BLaER1 treated with 17β-estradiol and CSF1 and Interleukin-3, amounts not matched to agents 10 nM and 100 nM (cell line): ENCODE measurements around the gene PPP4R3B.
"Not testable (repeated sequence)": the region's sequence is repeated elsewhere in the genome, so short reads cannot be mapped to it uniquely, and the experiment has no call there.

Experiments used
- H3K27ac ChIP-seq, 11 experiments: shearing (Covaris generic); formaldehyde crosslinking; 2 replicates each; pipeline ENCODE4 v1.8.1; 2022
- H3K27me3 ChIP-seq, 11 experiments: shearing (Covaris generic); formaldehyde crosslinking; 2 replicates each; pipeline ENCODE4 v1.8.1; 2022
- H3K36me3 ChIP-seq, 11 experiments: shearing (Covaris generic); formaldehyde crosslinking; 2 replicates each; pipeline ENCODE4 v1.8.1; 2022
- H3K4me1 ChIP-seq, 10 experiments: shearing (Covaris generic); formaldehyde crosslinking; 2 replicates each; pipeline ENCODE4 v1.8.1; 2022
- H3K4me2 ChIP-seq, 11 experiments: shearing (Covaris generic); formaldehyde crosslinking; 2 replicates each; pipeline ENCODE4 v1.8.1; 2022
- H3K4me3 ChIP-seq, 10 experiments: shearing (Covaris generic); formaldehyde crosslinking; 2 replicates each; pipeline ENCODE4 v1.8.1; 2022
- H3K9ac ChIP-seq, 11 experiments: shearing (Covaris generic); formaldehyde crosslinking; 2 replicates each; pipeline ENCODE4 v1.8.1; 2022
- H3K9me3 ChIP-seq, 11 experiments: shearing (Covaris generic); formaldehyde crosslinking; replicated peaks in 1 of 11; 2 replicates each; pipeline ENCODE4 v1.8.1; 2022
- H4K20me1 ChIP-seq, 11 experiments: shearing (Covaris generic); formaldehyde crosslinking; 2 replicates each; pipeline ENCODE4 v1.8.1; 2022
- Cebpa-rat ChIP-seq, 11 experiments: shearing (Covaris generic); IDR thresholded peaks; 2 replicates each; pipeline ENCODE4 v1.8.1; 2022

PPP4R3B gene

GRCh38 chr2:55604027-55604565 lies 13.3 kb downstream of the PPP4R3B start:
- H3K27me3 ChIP-seq: no peaks in the 10 kb centered on the region
- no peak overlapping the region for H3K4me3 ChIP-seq
- H3K4me2 ChIP-seq: no peak overlapping the region
- H3K27ac ChIP-seq: no peak overlapping the region
- H3K36me3 ChIP-seq: peaks cover 73 to 98% (median 92%) of the 10 kb centered on the region in 11 experiments
- peaks cover 61 to 100% (median 99%) of the 10 kb centered on the region in 11 experiments; a peak in 21 of 22 replicates for H4K20me1 ChIP-seq
- no peak overlapping the region for H3K9ac ChIP-seq
- H3K4me1 ChIP-seq: 0 out of 20 replicates have a peak, but pooled peaks cover 0 to 8% (median 0%) of the 10 kb centered on the region in 10 experiments
- TF ChIP-seq Cebpa-rat (IDR thresholded peaks at IDR 0.05): no peak
- peaks cover 0 to 3% (median 0%) of the 10 kb centered on the region in 11 experiments; a peak in 1 of 22 replicates for H3K9me3 ChIP-seq

- Histone ChIP-seq H3K4me1 (0 out of 20 replicates have a peak, but pooled peaks cover 0 to 8% (median 0%) of the 10 kb centered on the region in 10 experiments), H3K4me2 (no peak overlapping the region), H3K27ac (no peak overlapping the region), H3K9me3 (no peaks in the 10 kb centered on the region), H3K4me3 (no peak overlapping the region), H4K20me1 (peaks cover 42 to 98% (median 83%) of the 10 kb centered on the region in 11 experiments; a peak in 21 of 22 replicates), H3K27me3 (no peaks in the 10 kb centered on the region), H3K36me3 (peaks cover 75 to 98% (median 92%) of the 10 kb centered on the region in 11 experiments), H3K9ac (no peak overlapping the region)
- no peak for TF ChIP-seq Cebpa-rat (IDR thresholded peaks at IDR 0.05)
Measured at GRCh38 chr2:55601849-55602248, 15.6 kb downstream of the PPP4R3B start.

GRCh38 chr2:55598056-55598795 lies 19.2 kb downstream of the PPP4R3B start:
- no peak for TF ChIP-seq Cebpa-rat (IDR thresholded peaks at IDR 0.05)
- H3K27ac ChIP-seq: no peak overlapping the region
- no peak overlapping the region for H3K4me3 ChIP-seq
- no peaks in the 10 kb centered on the region for H3K9me3 ChIP-seq
- H4K20me1 ChIP-seq: peaks cover 19 to 98% (median 74%) of the 10 kb centered on the region in 11 experiments; a peak in 18 of 22 replicates
- no peaks in the 10 kb centered on the region for H3K27me3 ChIP-seq
- no peak overlapping the region for H3K9ac ChIP-seq
- H3K4me1 ChIP-seq: no peaks in the 10 kb centered on the region
- H3K4me2 ChIP-seq: no peak overlapping the region
- H3K36me3 ChIP-seq: peaks cover 76 to 100% (median 98%) of the 10 kb centered on the region in 11 experiments

GRCh38 chr2:55596795-55597194 lies 20.6 kb downstream of the PPP4R3B start:
- Histone ChIP-seq H4K20me1 (peaks cover 17 to 98% (median 73%) of the 10 kb centered on the region in 11 experiments; a peak in 19 of 22 replicates), H3K36me3 (peaks cover 64 to 100% (median 92%) of the 10 kb centered on the region in 11 experiments)
- not testable (repeated sequence) for H3K4me1 ChIP-seq, H3K4me2 ChIP-seq, H3K4me3 ChIP-seq, H3K27ac ChIP-seq, H3K9me3 ChIP-seq, H3K27me3 ChIP-seq, H3K9ac ChIP-seq

GRCh38 chr2:55595536-55595935 lies 21.9 kb downstream of the PPP4R3B start:
- Histone ChIP-seq H3K4me2 (no peak overlapping the region), H3K4me3 (no peak overlapping the region), H4K20me1 (peaks cover 17 to 98% (median 71%) of the 10 kb centered on the region in 11 experiments; a peak in 19 of 22 replicates)

GRCh38 chr2:55592130-55592529 lies 25.3 kb downstream of the PPP4R3B start:
- Histone ChIP-seq H3K4me3 (no peak overlapping the region), H4K20me1 (peaks cover 12 to 88% (median 58%) of the 10 kb centered on the region in 11 experiments; a peak in 18 of 22 replicates), H3K27ac (no peak overlapping the region), H3K9me3 (no peaks in the 10 kb centered on the region), H3K36me3 (peaks cover 59 to 96% (median 82%) of the 10 kb centered on the region in 11 experiments), H3K4me2 (no peak overlapping the region), H3K27me3 (no peaks in the 10 kb centered on the region), H3K4me1 (peaks cover 0 to 9% (median 0%) of the 10 kb centered on the region in 10 experiments; a peak in 6 of 20 replicates), H3K9ac (no peak overlapping the region)
- TF ChIP-seq Cebpa-rat (IDR thresholded peaks at IDR 0.05): no peak

More at GRCh38 chr2:55595536-55595935, 21.9 kb downstream of the PPP4R3B start:
- no peak for TF ChIP-seq Cebpa-rat (IDR thresholded peaks at IDR 0.05)
- Histone ChIP-seq H3K36me3 (peaks cover 65 to 100% (median 90%) of the 10 kb centered on the region in 11 experiments), H3K27ac (no peak overlapping the region), H3K27me3 (no peaks in the 10 kb centered on the region), H3K9me3 (no peaks in the 10 kb centered on the region), H3K4me1 (peaks cover 0 to 7% (median 0%) of the 10 kb centered on the region in 10 experiments; a peak in 3 of 20 replicates), H3K9ac (no peak overlapping the region)

GRCh38 chr2:55590810-55591440 lies 26.5 kb downstream of the PPP4R3B start:
- no peaks in the 10 kb centered on the region for H3K9me3 ChIP-seq
- H3K9ac ChIP-seq: no peak overlapping the region
- H3K36me3 ChIP-seq: peaks cover 55 to 96% (median 81%) of the 10 kb centered on the region in 11 experiments
- peaks cover 12 to 88% (median 61%) of the 10 kb centered on the region in 11 experiments; a peak in 18 of 22 replicates for H4K20me1 ChIP-seq
- no peak for TF ChIP-seq Cebpa-rat (IDR thresholded peaks at IDR 0.05)
- peaks cover 0 to 21% (median 0%) of the 10 kb centered on the region in 10 experiments; a peak in 8 of 20 replicates for H3K4me1 ChIP-seq
- no peak overlapping the region; a peak in 1 of 22 replicates for H3K4me2 ChIP-seq
- H3K27ac ChIP-seq: no peak overlapping the region
- H3K27me3 ChIP-seq: no peaks in the 10 kb centered on the region
- no peak overlapping the region for H3K4me3 ChIP-seq

GRCh38 chr2:55585451-55586080 lies 31.9 kb downstream of the PPP4R3B start:
- H3K9ac ChIP-seq: peak overlapping the region in 2 of 11 experiments; percentile 32 to 57; a peak in 4 of 22 replicates

More at GRCh38 chr2:55585451-55586080, 31.9 kb downstream of the PPP4R3B start:
- Histone ChIP-seq H3K27ac (peak overlapping the region in 7 of 11 experiments; percentile 4 to 74 (median 42); a peak in 8 of 22 replicates), H4K20me1 (peaks cover 0 to 72% (median 11%) of the 10 kb centered on the region in 11 experiments; a peak in 11 of 22 replicates), H3K9me3 (no peaks in the 10 kb centered on the region), H3K4me2 (peak overlapping the region in 7 of 11 experiments; percentile 9 to 68 (median 33); a peak in 11 of 22 replicates), H3K4me3 (no peak overlapping the region), H3K4me1 (peaks cover 0 to 25% (median 7%) of the 10 kb centered on the region in 10 experiments; a peak in 14 of 20 replicates), H3K36me3 (peaks cover 80 to 96% (median 90%) of the 10 kb centered on the region in 11 experiments), H3K27me3 (no peaks in the 10 kb centered on the region)
- no peak for TF ChIP-seq Cebpa-rat (IDR thresholded peaks at IDR 0.05)
